Thyroid gland (tissue), 4 donors: ENCODE measurements around the gene GALNT2. TPM values are rescaled to one million over a fixed set of nuclear protein-coding genes. Genes with fewer than 3 reads are reported as not detected.

Experiments
- DNase-seq, 2 donors: peaks; one replicate each; pipeline ENCODE4 v3.0.0-alpha.2; 2019
- H3K27ac ChIP-seq, 3 donors: fragments of 200-600 bp; sonication (generic); 1 replicate in 2 of 3; 2 replicates in 1 of 3; pipeline ENCODE4 v1.5.1; 2016 to 2019; ENCODE audit warnings: mild to moderate bottlenecking in 1 of 3, moderate library complexity in 1 of 3
- H3K27me3 ChIP-seq: fragments of 200-600 bp; sonication (generic); one replicate; pipeline ENCODE4 v1.5.1; 2019
- H3K36me3 ChIP-seq, 2 donors: fragments of 200-600 bp; sonication (generic); one replicate each; pipeline ENCODE4 v1.5.1; 2016 to 2019
- H3K4me1 ChIP-seq, 2 donors: fragments of 200-600 bp; sonication (generic); one replicate each; pipeline ENCODE4 v1.5.1; 2017 to 2019
- H3K4me3 ChIP-seq, 3 donors: fragments of 200-600 bp; sonication (generic); replicated peaks in 1 of 3; 1 replicate in 2 of 3; 2 replicates in 1 of 3; pipeline ENCODE4 v1.5.1; 2016; ENCODE audit warnings: mild to moderate bottlenecking in 1 of 3
- H3K9me3 ChIP-seq: fragments of 200-600 bp; sonication (generic); one replicate; pipeline ENCODE4 v1.5.1; 2017
- POLR2A ChIP-seq, 2 donors: fragments of 450-650 bp; IDR thresholded peaks; one replicate each; pipeline ENCODE4 v1.6.1; 2017; ENCODE audit warnings: antibody characterized with exemption in 2 of 2, mild to moderate bottlenecking in 2 of 2, moderate library complexity in 1 of 2
- WGBS, 2 donors: methylation state at CpG; one replicate each; pipeline ENCODE4 v1.1.5; 2017; 5-methylcytosine and 5-hydroxymethylcytosine counted together
- intact Hi-C: fragments of 100-400 bp; cut with DNase I; formaldehyde crosslinking; loops from one replicate; pipeline ENCODE4 v1.15.1; 2023
- total RNA-seq, 4 donors: library from RNA; depleted of rRNA; stranded (reverse); fragments of >200 nt; gene quantifications; one replicate each; pipeline ENCODE4 v1.2.3, GENCODE V29; 2016
- TF ChIP-seq, protein P1 (sequence below), 6 experiments: fragments of 200-600 bp in 3 of 6; fragments of 450-650 bp in 3 of 6; sonication (generic) in 3 of 6; IDR thresholded peaks; one replicate each; pipeline ENCODE4 v1.5.1; 2016 to 2019; ENCODE audit warnings: antibody characterized with exemption in 6 of 6, mild to moderate bottlenecking in 2 of 6, inconsistent platforms in 1 of 6, moderate library complexity in 1 of 6

GALNT2 gene
- total RNA-seq, 4 donors from 2014 or later = 26.2 to 48.9 (median 42.3) TPM

DNA sequence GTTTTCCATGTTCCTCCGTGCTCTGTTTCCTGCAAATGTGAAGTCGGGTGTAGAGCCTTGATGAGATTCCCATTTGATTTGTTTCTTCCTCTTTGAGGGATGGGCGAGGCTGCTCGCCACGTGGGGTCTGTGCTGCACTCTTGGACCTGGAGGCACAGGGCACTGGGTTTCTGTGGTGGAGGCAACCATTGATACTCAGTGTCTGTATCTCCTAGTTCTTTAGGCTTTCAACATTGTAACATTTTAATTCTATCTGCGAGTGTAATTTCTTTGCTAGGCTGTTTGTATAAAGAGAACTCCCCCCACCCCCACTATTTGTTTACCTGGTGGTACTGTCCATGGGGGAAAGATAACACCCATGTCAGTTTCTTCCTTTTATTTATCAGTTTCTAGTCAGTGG, 52.3 kb downstream of the GALNT2 start:
- no peak for DNase-seq
- no peak overlapping the region for H3K27ac ChIP-seq
- no peak overlapping the region for H3K4me3 ChIP-seq
- H3K9me3 ChIP-seq = no peaks in the 10 kb centered on the region
- H3K4me1 ChIP-seq = peaks cover 4 to 9% of the 10 kb centered on the region in 2 donors
- no peak for TF ChIP-seq POLR2A (IDR thresholded peaks at IDR 0.05)
- TF ChIP-seq, protein P1, sequence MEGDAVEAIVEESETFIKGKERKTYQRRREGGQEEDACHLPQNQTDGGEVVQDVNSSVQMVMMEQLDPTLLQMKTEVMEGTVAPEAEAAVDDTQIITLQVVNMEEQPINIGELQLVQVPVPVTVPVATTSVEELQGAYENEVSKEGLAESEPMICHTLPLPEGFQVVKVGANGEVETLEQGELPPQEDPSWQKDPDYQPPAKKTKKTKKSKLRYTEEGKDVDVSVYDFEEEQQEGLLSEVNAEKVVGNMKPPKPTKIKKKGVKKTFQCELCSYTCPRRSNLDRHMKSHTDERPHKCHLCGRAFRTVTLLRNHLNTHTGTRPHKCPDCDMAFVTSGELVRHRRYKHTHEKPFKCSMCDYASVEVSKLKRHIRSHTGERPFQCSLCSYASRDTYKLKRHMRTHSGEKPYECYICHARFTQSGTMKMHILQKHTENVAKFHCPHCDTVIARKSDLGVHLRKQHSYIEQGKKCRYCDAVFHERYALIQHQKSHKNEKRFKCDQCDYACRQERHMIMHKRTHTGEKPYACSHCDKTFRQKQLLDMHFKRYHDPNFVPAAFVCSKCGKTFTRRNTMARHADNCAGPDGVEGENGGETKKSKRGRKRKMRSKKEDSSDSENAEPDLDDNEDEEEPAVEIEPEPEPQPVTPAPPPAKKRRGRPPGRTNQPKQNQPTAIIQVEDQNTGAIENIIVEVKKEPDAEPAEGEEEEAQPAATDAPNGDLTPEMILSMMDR (IDR thresholded peaks at IDR 0.05) = no peak
- intact Hi-C loops = no loop called here
- H3K27me3 ChIP-seq = no peaks in the 10 kb centered on the region
- no peaks in the 10 kb centered on the region for H3K36me3 ChIP-seq
- WGBS, 2 donors = 86 to 88% methylated on average over 6 of the region's 6 CpGs

DNA sequence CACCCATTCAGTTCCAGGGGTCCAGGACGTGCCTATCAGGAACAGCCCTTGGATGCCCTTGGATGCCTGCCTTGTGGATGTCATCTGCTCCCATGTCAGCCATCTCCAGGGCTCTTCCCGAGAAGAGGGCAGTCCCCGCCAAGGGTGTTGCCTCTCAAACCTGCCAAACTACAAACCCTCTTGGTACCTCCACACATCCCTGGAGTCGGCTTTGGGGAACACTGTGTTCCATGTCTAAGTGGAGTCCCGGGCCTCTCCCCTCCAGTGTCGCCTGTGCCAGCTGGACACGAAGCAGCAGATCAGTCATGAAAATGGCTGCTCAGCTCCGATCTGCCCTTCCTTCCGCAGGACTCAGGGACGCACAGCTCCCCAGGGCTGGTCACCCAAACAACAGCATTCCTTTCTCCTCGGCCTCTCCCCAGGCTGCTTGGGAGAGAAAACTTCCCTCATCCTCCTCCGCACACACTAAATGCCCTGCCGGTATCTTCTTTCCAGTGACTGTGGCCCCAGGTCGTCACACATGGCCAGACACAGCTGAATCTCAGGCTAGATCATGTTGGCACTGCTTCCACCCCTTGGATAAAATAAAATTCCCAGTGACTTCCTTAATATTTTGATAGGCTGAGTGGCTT, 53.4 kb downstream of the GALNT2 start:
- DNase-seq = no peak
- 84 to 86% methylated on average over 14 of the region's 14 CpGs for WGBS, 2 donors
- Histone ChIP-seq H3K27me3 (no peaks in the 10 kb centered on the region), H3K4me1 (peaks cover 14 to 17% of the 10 kb centered on the region in 2 donors), H3K4me3 (no peak overlapping the region), H3K9me3 (no peaks in the 10 kb centered on the region), H3K36me3 (no peaks in the 10 kb centered on the region), H3K27ac (no peak overlapping the region)
- no peak for TF ChIP-seq POLR2A (IDR thresholded peaks at IDR 0.05)
- TF ChIP-seq, protein P1 (IDR thresholded peaks at IDR 0.05) = no peak
- intact Hi-C loops = loop anchor here (10.0 kb wide), 1 partner anchor 46 kb away; no protein-coding TSS in a partner anchor

DNA sequence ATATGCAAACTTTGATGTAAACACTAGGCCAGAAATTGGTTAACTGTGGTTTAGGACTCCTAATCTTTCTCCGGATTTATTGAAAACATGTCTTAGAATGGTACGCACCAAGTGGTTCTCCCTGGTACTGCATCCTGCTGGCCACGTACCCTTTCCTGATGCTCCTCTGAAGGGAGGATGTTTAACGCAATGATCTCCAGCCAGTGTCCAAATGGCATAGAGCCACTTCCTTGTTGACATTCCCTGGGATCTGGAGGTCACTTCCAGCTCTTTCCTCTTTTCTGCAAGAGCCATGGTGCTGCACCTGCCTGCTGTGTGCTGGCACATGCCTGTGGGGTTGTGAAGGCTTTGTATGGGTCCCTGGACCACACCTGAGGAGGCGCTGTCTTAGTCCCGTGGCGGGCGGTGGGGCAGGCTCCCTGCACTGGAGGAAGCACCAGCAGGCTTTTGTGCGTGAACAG, 53.9 kb downstream of the GALNT2 start:
- TF ChIP-seq, protein P1 (IDR thresholded peaks at IDR 0.05) = peak; percentile 19 to 60 (median 42)
- no peak for TF ChIP-seq POLR2A (IDR thresholded peaks at IDR 0.05)
- H3K4me1 ChIP-seq = peaks cover 20 to 23% of the 10 kb centered on the region in 2 donors
- 73 to 84% methylated on average over 9 of the region's 9 CpGs for WGBS, 2 donors
- intact Hi-C loops = loop anchor here (10.0 kb wide), 1 partner anchor 46 kb away; no protein-coding TSS in a partner anchor
- no peak for DNase-seq
- no peaks in the 10 kb centered on the region for H3K36me3 ChIP-seq
- no peak overlapping the region for H3K4me3 ChIP-seq
- no peaks in the 10 kb centered on the region for H3K27me3 ChIP-seq
- no peaks in the 10 kb centered on the region for H3K9me3 ChIP-seq
- H3K27ac ChIP-seq = no peak overlapping the region

DNA sequence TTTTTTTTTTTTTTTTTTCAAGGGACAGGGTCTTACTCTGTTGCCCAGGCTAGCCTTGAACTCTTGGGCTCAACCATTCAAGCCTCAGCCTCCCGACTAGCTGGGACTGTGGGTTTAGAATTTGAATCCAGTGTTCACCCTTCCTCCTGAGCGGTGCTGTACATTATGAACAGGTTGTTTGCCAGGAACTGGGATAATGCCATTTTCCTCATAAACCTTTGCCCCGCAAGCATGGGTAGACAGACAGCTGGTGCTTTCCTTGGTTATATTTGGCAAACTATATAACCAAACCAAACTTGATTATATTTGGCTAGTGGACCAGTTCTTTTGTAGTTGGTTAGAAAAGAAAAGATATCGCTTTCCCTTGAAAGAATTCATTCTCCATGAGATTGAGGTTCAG, 54.9 kb downstream of the GALNT2 start:
- Histone ChIP-seq H3K4me1 (peaks cover 23 to 26% of the 10 kb centered on the region in 2 donors), H3K36me3 (no peaks in the 10 kb centered on the region), H3K27me3 (no peaks in the 10 kb centered on the region), H3K27ac (no peak overlapping the region), H3K4me3 (no peak overlapping the region), H3K9me3 (no peaks in the 10 kb centered on the region)
- intact Hi-C loops = loop anchor here (10.0 kb wide), 1 partner anchor 47 kb away; no protein-coding TSS in a partner anchor
- 98 to 99% methylated on average over 4 of the region's 4 CpGs for WGBS, 2 donors
- DNase-seq = no peak
- TF ChIP-seq, protein P1 (IDR thresholded peaks at IDR 0.05) = no peak
- no peak for TF ChIP-seq POLR2A (IDR thresholded peaks at IDR 0.05)
